IPS DF 6.9 (cell line): ENCODE measurements around the gene NDUFB6.

ENCODE experiments used
- DNase-seq: peaks from one replicate; pipeline ENCODE4 v3.0.0-alpha.2; 2013; ENCODE audit warnings: low read depth, low spot score
- H3K27ac ChIP-seq: one replicate; pipeline ENCODE4 v1.5.1; 2013; ENCODE audit warnings: low read length, control low read depth
- H3K27me3 ChIP-seq: 2 replicates; pipeline ENCODE4 v1.6.1; 2013; ENCODE audit warnings: mild to moderate bottlenecking, low read length; ENCODE audit not compliant: control insufficient read depth, insufficient read depth
- H3K36me3 ChIP-seq: 2 replicates; pipeline ENCODE4 v1.6.1; 2013; ENCODE audit warnings: low read length; ENCODE audit not compliant: control insufficient read depth, insufficient read depth
- H3K4me1 ChIP-seq: 2 replicates; pipeline ENCODE4 v1.6.1; 2013; ENCODE audit warnings: low read length; ENCODE audit not compliant: control insufficient read depth, insufficient read depth
- H3K4me3 ChIP-seq: 2 replicates; pipeline ENCODE4 v1.5.1; 2013; ENCODE audit warnings: mild to moderate bottlenecking, low read length
- H3K9me3 ChIP-seq: 2 replicates; pipeline ENCODE4 v1.6.1; 2013; ENCODE audit warnings: low read length, inconsistent platforms; ENCODE audit not compliant: control insufficient read depth, insufficient read depth
- WGBS: extraction: QIAGEN DNeasy Blood & Tissue Kit; methylation state at CpG from one replicate; pipeline ENCODE4 v1.1.7; 2013; ENCODE audit warnings: mixed read lengths, missing lambda C conversion rate; ENCODE audit not compliant: insufficient read length, insufficient coverage; 5-methylcytosine and 5-hydroxymethylcytosine counted together

Gene NDUFB6

GRCh38 chr9:32587901-32588300 lies 14.9 kb upstream of the NDUFB6 start:
- no peaks in the 10 kb centered on the region for H3K4me1 ChIP-seq
- no peaks in the 10 kb centered on the region for H3K9me3 ChIP-seq
- no peak overlapping the region for H3K27ac ChIP-seq
- no peak overlapping the region for H3K4me3 ChIP-seq
- no peak for DNase-seq
- H3K36me3 ChIP-seq = no peaks in the 10 kb centered on the region
- H3K27me3 ChIP-seq = no peaks in the 10 kb centered on the region

DNA sequence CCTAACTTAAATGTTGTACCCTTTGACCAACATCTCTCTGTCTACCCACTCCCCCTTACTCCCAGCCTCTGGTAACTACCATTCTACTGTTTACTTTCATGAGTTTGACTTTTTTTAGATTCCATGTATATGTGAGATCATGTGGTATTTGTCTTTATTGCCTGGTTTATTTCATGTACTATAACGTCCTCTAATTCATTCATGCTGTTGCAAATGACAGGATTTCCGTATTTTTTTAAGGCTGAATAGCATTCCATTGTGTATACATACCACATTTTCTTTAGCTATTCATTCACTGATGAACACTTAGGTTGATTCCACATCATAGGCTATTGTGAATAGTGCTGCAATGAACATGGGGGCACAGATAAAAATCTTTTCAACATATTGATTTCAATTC lies 11.8 kb upstream of the NDUFB6 start:
- Histone ChIP-seq H3K27me3 (no peaks in the 10 kb centered on the region), H3K4me3 (no peak overlapping the region), H3K4me1 (no peaks in the 10 kb centered on the region), H3K9me3 (no peaks in the 10 kb centered on the region), H3K27ac (no peak overlapping the region), H3K36me3 (no peaks in the 10 kb centered on the region)
- no CpG with 5 or more reads among the region's 2 CpGs for whole genome bisulfite sequencing
- no peak for DNase-seq

GRCh38 chr9:32581512-32582143 lies 8.7 kb upstream of the NDUFB6 start:
- WGBS = no CpG with 5 or more reads among the region's 3 CpGs
- Histone ChIP-seq H3K27me3 (no peaks in the 10 kb centered on the region), H3K27ac (no peak overlapping the region), H3K36me3 (no peaks in the 10 kb centered on the region), H3K9me3 (no peaks in the 10 kb centered on the region), H3K4me3 (no peak overlapping the region), H3K4me1 (no peaks in the 10 kb centered on the region)
- DNase-seq = no peak

DNA sequence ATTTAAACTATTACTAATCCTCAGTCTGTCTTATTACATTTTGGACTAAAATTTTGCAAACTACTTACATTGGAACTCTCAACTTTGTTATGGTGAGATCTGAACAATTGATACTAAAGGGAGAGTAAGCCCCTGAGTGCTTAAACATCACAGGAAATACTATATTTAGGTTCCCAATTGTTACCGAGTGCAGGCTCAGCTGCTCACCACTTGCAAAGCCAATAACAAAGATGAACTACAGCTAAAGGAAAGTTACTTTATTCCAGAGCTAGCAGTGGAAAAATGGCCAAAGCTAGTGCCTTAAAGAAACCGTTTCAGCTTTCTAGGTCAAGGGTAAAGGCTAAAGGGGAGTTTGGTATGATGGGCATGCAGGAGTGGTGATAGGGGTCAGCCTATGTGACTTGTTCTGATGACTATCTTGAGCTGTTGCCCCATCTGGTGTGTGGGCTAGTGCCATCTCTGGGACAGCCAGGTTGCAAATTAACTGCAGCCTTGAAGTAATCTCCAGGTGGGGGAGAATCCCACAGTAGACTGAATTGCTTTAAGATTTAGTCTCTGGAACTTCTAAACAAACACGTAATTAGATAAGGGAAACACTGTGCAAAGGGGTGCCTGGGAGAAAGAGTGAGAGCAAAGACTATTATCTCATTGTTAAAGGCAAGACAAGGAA lies 7.8 kb upstream of the NDUFB6 start:
- H3K27me3 ChIP-seq = no peaks in the 10 kb centered on the region
- no CpG with 5 or more reads among the region's 3 CpGs for WGBS
- no peaks in the 10 kb centered on the region for H3K36me3 ChIP-seq
- no peaks in the 10 kb centered on the region for H3K4me1 ChIP-seq
- H3K4me3 ChIP-seq = no peak overlapping the region
- H3K9me3 ChIP-seq = no peaks in the 10 kb centered on the region
- DNase-seq = no peak
- no peak overlapping the region for H3K27ac ChIP-seq

DNA sequence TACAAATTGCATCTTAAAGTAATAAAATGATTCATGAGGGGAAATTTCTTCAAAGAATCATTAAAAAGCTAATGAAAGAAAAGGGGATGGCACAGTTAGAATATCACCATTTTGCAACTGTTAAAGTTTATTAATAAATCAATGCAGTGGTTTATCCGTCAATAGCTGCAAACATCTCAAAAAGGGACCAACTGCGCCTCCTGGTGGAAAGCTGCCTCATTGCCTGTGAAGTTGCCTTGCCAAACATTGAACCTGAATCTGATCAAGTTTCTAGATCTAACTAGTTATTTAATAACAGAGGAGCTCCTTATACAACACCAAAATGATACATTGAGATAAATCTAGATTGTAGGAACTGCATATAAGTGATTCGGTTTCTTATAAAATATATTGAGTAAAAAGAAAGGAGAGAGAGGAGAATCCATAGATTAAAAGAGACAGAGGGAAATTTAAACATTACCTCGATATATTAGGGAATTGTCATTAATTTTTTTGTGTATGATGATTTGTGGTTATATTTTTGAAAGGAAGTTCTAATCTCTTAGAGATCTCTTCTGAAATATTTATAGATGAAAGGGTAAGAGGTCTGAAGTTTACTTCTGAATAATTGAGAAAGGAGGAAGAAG lies 6.9 kb upstream of the NDUFB6 start:
- H3K27ac ChIP-seq = no peak overlapping the region
- no peak for DNase-seq
- no peaks in the 10 kb centered on the region for H3K9me3 ChIP-seq
- H3K36me3 ChIP-seq = no peaks in the 10 kb centered on the region
- 100% methylated on average over 1 of the region's 4 CpGs for WGBS
- H3K27me3 ChIP-seq = no peaks in the 10 kb centered on the region
- H3K4me1 ChIP-seq = no peaks in the 10 kb centered on the region
- H3K4me3 ChIP-seq = no peak overlapping the region

GRCh38 chr9:32578976-32579375 lies 6.0 kb upstream of the NDUFB6 start:
- Histone ChIP-seq H3K27me3 (no peaks in the 10 kb centered on the region), H3K4me3 (no peak overlapping the region), H3K9me3 (no peaks in the 10 kb centered on the region), H3K27ac (no peak overlapping the region), H3K36me3 (no peaks in the 10 kb centered on the region), H3K4me1 (no peaks in the 10 kb centered on the region)
- no CpG with 5 or more reads among the region's 5 CpGs for WGBS
- no peak for DNase-seq

DNA sequence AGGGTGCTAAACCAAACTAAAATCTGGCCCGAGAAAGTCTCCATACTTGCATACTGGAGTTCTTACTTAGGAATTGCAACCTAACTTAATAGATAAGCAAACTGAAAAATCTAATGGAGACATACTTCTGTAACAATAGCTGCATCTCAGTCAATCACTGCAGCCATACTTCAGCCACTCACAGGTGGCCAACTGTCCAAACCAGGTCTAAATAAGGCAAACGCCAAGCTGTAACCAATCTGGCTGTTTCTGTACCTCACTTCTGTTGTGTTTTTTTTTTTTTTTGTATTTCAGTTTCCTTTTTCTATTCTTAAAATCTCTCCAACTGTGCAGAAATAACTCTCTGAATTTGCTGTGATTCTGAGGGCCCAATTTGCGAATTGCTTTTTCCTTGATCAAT lies 4.4 kb upstream of the NDUFB6 start:
- no peaks in the 10 kb centered on the region for H3K27me3 ChIP-seq
- no peaks in the 10 kb centered on the region for H3K9me3 ChIP-seq
- H3K4me3 ChIP-seq = no peak overlapping the region
- DNase-seq = no peak
- no peaks in the 10 kb centered on the region for H3K4me1 ChIP-seq
- WGBS = no CpG with 5 or more reads among the region's 3 CpGs
- no peaks in the 10 kb centered on the region for H3K36me3 ChIP-seq
- H3K27ac ChIP-seq = no peak overlapping the region

DNA sequence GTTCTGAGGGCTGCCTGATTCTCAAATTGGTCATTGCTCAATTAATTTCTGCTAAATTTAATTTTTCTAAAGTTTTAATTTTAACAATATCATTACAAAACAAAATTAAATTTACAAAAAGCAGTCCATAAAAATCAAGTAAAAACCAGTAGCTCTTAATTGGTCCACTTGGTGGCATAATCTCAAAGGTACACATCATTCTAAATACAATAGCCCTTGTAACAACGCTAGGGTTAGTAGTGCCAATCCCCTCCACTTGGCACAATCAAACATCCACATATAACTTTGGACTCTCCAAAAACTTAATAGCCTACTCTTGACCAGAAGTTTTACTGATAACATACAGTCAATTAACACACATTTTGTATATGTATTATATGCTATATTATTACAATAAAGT lies 1.9 kb upstream of the NDUFB6 start:
- H3K36me3 ChIP-seq = peaks cover 3% of the 10 kb centered on the region; the same call in 1 of the 2 replicates
- no CpG with 5 or more reads among the region's 1 CpG for WGBS
- no peak overlapping the region for H3K4me3 ChIP-seq
- H3K27ac ChIP-seq = no peak overlapping the region
- H3K9me3 ChIP-seq = no peaks in the 10 kb centered on the region
- no peaks in the 10 kb centered on the region for H3K4me1 ChIP-seq
- H3K27me3 ChIP-seq = no peaks in the 10 kb centered on the region
- DNase-seq = no peak

DNA sequence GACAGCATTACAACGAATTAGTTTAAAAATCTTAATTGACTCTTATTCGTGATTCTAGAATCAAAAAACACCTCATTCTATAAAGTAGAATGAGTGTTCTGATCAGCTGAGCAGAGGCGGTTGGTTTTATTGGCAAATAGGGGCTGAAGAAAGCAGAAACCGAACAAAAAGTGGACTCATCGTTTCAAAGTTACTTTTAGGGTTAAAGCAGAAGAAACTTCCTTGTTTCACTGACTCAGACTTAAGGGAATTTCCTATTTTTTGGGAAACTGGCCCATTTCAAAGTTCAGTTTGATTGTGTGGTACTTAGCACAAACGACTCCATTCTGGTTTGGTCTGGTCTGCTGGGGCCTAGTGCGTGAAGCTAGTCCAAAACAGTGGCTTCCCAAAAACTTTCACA lies 862 bp upstream of the NDUFB6 start:
- no peak for DNase-seq
- Histone ChIP-seq H3K4me3 (no peak overlapping the region), H3K36me3 (peaks cover 3% of the 10 kb centered on the region; the same call in 1 of the 2 replicates), H3K4me1 (no peaks in the 10 kb centered on the region), H3K9me3 (no peaks in the 10 kb centered on the region), H3K27me3 (no peaks in the 10 kb centered on the region), H3K27ac (no peak overlapping the region)
- no CpG with 5 or more reads among the region's 7 CpGs for WGBS

GRCh38 chr9:32571969-32572899 lies 725 bp downstream of the NDUFB6 start:
- no peaks in the 10 kb centered on the region for H3K9me3 ChIP-seq
- DNase-seq = no peak

More at GRCh38 chr9:32571969-32572899, 725 bp downstream of the NDUFB6 start:
- no CpG with 5 or more reads among the region's 17 CpGs for WGBS
- H3K27ac ChIP-seq = no peak overlapping the region
- peak overlapping the region; percentile 86 for H3K4me3 ChIP-seq
- H3K36me3 ChIP-seq = peaks cover 3% of the 10 kb centered on the region; the same call in 1 of the 2 replicates
- no peaks in the 10 kb centered on the region for H3K4me1 ChIP-seq
- no peaks in the 10 kb centered on the region for H3K27me3 ChIP-seq
